Subcutaneous abdominal adipose tissue (tissue), 5 donors: ENCODE data around the gene TMEM140.

Experiments
- H3K27ac ChIP-seq: one replicate; pipeline ENCODE4 v1.7.0; 2013; ENCODE audit warnings: low read depth, mild to moderate bottlenecking, inconsistent platforms, low read length, moderate library complexity
- H3K27me3 ChIP-seq, 5 donors: one replicate each; pipeline ENCODE4 v1.7.0; 2013; ENCODE audit warnings: low read length in 5 of 5, inconsistent platforms in 1 of 5; ENCODE audit not compliant: control insufficient read depth in 5 of 5, insufficient read depth in 4 of 5
- H3K36me3 ChIP-seq, 5 donors: one replicate each; pipeline ENCODE4 v1.7.0; 2013; ENCODE audit warnings: low read length in 5 of 5; ENCODE audit not compliant: control insufficient read depth in 5 of 5, insufficient read depth in 5 of 5
- H3K4me1 ChIP-seq, 5 donors: one replicate each; pipeline ENCODE4 v1.7.0; 2013; ENCODE audit warnings: low read length in 5 of 5, mild to moderate bottlenecking in 3 of 5, moderate library complexity in 1 of 5; ENCODE audit not compliant: control insufficient read depth in 5 of 5, insufficient read depth in 5 of 5
- H3K4me3 ChIP-seq, 5 donors: one replicate each; pipeline ENCODE4 v1.7.0; 2013; ENCODE audit warnings: low read length in 5 of 5, low read depth in 1 of 5
- H3K9ac ChIP-seq, 5 donors: one replicate each; pipeline ENCODE4 v1.7.0; 2013; ENCODE audit warnings: low read length in 5 of 5, mild to moderate bottlenecking in 4 of 5, moderate library complexity in 3 of 5
- H3K9me3 ChIP-seq, 5 donors: one replicate each; pipeline ENCODE4 v1.7.0; 2013; ENCODE audit warnings: low read length in 5 of 5; ENCODE audit not compliant: control insufficient read depth in 5 of 5
- donor health status: healthy.
- donor health status: healthy.
- donor health status: healthy.
- donor health status: healthy.
- donor health status: healthy.

TMEM140 gene

DNA sequence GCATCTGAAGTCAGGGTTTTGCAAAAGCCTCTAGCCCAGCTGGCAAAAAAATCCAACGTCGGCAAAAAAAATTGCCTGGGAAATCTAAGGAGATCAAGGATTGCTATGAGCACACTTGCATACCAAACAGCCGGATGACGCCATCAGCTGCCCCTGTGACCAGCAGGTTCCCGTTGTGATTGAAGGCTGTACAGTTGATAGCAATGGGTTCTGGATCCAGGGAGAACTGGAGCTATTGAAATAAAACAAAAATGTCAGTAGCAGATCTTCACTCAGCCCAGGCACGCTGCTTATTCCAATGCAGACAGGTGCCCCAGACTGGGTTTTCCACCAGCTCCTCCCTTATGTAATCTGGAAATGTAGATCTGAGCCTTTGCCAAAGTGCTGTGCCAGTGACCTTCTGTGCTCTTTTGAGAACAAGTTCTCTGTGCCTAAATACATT is 41.4 kb downstream of the TMEM140 start:
- Histone ChIP-seq H3K9me3 (no peaks in the 10 kb centered on the region), H3K36me3 (peaks cover 7 to 85% (median 69%) of the 10 kb centered on the region in 5 donors), H3K27ac (no peak overlapping the region), H3K4me3 (no peak overlapping the region), H3K27me3 (no peaks in the 10 kb centered on the region), H3K9ac (no peak overlapping the region), H3K4me1 (peaks cover 2 to 14% (median 10%) of the 10 kb centered on the region in 5 donors)

DNA sequence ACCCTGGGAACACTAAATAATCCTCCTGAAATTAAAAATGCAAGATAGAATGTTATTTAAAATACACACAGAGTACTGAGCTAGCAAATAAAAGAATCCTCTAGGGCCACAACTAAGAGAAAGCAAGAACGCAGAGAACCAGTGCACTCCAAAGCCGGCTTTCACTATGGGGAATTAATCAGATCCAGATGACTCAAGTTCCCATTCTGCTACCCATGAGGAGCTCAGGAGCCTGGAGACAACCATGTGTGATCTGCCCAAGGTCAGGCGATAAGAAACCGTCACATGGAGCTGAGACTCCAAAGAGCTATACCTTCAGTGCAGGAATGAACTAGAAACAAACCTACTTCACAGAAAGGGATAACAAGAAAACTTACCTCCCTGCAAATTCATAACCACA is 42.1 kb downstream of the TMEM140 start:
- Histone ChIP-seq H3K27me3 (no peaks in the 10 kb centered on the region), H3K4me1 (peaks cover 2 to 18% (median 10%) of the 10 kb centered on the region in 5 donors), H3K36me3 (peaks cover 7 to 85% (median 71%) of the 10 kb centered on the region in 5 donors), H3K9me3 (no peaks in the 10 kb centered on the region), H3K4me3 (no peak overlapping the region), H3K27ac (no peak overlapping the region), H3K9ac (no peak overlapping the region)

DNA sequence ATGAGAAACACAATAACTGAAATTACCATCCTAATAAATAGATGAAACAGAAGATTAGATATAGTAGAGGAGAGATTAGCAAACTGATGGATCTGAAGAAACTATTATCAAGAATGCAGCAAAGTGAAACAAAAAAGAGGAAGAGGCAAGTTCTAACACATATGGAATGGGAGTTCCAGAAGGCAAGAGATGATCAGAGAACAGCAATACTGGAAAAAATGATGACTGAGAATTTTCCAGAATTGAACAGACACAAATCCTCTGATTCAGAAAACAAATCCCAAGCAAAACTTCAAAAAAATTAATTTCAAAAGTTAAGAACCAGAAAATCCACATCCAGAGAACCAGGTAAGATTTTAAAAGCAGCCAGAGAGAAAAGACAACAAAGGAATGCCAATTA is 42.8 kb downstream of the TMEM140 start:
- no peaks in the 10 kb centered on the region for H3K27me3 ChIP-seq
- no peaks in the 10 kb centered on the region for H3K9me3 ChIP-seq
- no peak overlapping the region for H3K4me3 ChIP-seq
- peaks cover 7 to 83% (median 66%) of the 10 kb centered on the region in 5 donors for H3K36me3 ChIP-seq
- no peak overlapping the region for H3K27ac ChIP-seq
- H3K9ac ChIP-seq, result no peak overlapping the region
- H3K4me1 ChIP-seq, result peaks cover 2 to 18% (median 11%) of the 10 kb centered on the region in 5 donors

DNA sequence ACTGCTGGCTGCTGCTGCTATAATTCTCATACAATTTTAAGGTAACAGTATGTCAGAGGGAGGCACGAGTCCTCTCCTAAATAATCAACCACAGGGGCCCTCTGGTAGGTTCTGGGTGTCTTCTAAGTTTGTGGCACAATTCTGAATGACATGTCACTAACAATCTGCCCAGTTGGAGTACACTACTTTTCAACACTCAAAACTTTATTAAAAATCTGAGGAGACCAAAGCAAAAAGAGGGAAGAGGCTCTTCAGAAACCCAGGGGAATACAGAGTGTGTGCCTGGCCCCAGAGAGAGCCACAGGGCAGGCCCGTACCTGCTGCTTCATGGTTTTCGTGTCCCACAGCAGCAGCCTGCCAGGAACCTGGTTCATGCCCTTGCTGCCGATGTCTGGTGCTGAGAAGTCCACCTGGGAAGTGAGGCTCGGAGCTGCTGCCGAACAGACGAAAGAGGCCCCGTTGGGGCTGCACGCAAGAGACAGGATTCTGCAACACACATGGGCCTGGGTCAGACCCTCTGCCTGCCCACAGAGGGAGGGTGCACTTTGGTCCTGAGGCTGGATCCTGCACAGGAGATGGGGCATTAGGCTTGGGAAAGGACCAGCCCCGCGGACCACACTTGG is 45.2 kb downstream of the TMEM140 start:
- peaks cover 2 to 18% (median 11%) of the 10 kb centered on the region in 5 donors for H3K4me1 ChIP-seq
- peaks cover 3 to 83% (median 67%) of the 10 kb centered on the region in 5 donors for H3K36me3 ChIP-seq
- no peaks in the 10 kb centered on the region for H3K9me3 ChIP-seq
- no peak overlapping the region for H3K27ac ChIP-seq
- no peak overlapping the region for H3K9ac ChIP-seq
- no peak overlapping the region for H3K4me3 ChIP-seq
- no peaks in the 10 kb centered on the region for H3K27me3 ChIP-seq

DNA sequence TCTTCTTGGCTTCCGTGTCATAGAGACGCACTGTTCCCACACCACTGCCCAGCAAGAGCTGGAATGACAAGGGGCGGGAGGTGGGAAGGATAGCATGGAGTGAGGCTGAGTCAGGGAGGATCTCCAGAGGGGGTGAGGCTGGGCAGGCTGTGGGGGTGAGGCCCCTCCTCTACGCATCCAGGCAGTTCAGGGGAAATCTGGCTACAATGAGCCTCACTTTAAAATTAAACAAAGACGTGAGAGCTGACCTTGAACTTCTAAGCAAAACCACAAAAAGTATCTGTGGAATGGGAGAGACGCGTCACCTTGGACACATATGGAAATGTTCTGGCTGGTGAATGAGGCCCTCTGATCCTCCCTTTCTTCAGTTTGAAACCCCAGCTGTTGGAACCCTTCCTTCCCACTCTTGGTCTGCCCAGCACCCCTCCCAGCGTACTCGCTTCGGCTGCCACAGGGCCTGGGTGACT is 45.8 kb downstream of the TMEM140 start:
- no peak overlapping the region for H3K27ac ChIP-seq
- peaks cover 3 to 83% (median 65%) of the 10 kb centered on the region in 5 donors for H3K36me3 ChIP-seq
- no peak overlapping the region for H3K4me3 ChIP-seq
- no peaks in the 10 kb centered on the region for H3K9me3 ChIP-seq
- no peaks in the 10 kb centered on the region for H3K27me3 ChIP-seq
- H3K9ac ChIP-seq, result no peak overlapping the region
- peaks cover 2 to 18% (median 11%) of the 10 kb centered on the region in 5 donors for H3K4me1 ChIP-seq

DNA sequence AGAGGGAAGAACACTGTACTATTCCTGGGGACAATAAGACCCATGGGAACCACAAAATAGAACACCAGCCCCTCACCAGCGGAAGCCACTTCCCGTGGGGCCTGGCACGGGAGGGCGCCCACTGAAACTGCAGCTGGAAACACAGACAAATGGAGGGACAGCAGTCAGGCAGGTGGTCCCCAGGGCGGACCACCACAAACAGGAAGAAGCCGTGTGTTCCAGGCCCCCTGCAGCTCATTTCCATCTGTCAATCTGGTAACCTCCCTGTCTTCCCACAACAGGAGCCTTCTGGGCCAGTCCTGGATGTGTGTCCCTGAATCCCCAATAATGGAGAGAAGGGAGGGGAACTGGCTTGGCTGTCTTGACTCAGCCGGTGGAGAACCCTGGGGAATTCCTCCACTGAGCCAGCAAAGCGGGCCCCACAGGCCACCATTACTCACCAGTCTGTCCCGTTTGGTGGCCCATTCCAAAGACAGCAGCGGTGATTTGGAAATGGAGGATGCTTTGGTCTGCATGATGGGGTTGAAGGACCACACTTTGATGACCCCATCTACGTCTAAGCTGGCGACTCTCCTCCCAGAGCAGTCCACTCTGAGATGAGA is 46.7 kb downstream of the TMEM140 start:
- H3K27ac ChIP-seq, result no peak overlapping the region

DNA sequence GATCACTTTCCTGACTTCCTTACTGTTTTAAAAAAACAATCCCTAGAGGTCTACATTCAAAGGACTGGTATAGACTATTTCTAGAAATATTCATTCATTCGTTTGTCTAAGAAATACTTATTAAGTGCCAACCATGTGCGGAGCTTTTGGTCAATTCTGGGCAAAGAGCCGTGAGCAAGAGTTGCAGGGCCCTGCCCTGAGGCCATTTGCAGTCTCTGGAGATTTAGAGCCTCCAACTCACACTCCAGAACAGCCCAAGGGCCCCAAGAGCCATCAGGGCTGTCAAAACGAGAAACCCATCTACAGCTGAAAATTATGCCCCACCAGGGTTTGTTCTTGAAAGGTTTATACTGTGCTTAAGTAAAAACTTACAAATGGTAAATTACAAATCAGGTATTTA is 47.3 kb downstream of the TMEM140 start:
- Histone ChIP-seq H3K9me3 (no peaks in the 10 kb centered on the region), H3K4me3 (no peak overlapping the region), H3K4me1 (peaks cover 0 to 7% (median 4%) of the 10 kb centered on the region in 5 donors), H3K27ac (no peak overlapping the region), H3K36me3 (peaks cover 12 to 87% (median 68%) of the 10 kb centered on the region in 5 donors), H3K9ac (no peak overlapping the region), H3K27me3 (no peaks in the 10 kb centered on the region)

More for the DNA sequence above, 46.7 kb downstream of the TMEM140 start:
- Histone ChIP-seq H3K27me3 (no peaks in the 10 kb centered on the region), H3K9ac (no peak overlapping the region), H3K9me3 (no peaks in the 10 kb centered on the region), H3K4me1 (peaks cover 2 to 10% (median 6%) of the 10 kb centered on the region in 5 donors), H3K36me3 (peaks cover 7 to 84% (median 65%) of the 10 kb centered on the region in 5 donors), H3K4me3 (no peak overlapping the region)

DNA sequence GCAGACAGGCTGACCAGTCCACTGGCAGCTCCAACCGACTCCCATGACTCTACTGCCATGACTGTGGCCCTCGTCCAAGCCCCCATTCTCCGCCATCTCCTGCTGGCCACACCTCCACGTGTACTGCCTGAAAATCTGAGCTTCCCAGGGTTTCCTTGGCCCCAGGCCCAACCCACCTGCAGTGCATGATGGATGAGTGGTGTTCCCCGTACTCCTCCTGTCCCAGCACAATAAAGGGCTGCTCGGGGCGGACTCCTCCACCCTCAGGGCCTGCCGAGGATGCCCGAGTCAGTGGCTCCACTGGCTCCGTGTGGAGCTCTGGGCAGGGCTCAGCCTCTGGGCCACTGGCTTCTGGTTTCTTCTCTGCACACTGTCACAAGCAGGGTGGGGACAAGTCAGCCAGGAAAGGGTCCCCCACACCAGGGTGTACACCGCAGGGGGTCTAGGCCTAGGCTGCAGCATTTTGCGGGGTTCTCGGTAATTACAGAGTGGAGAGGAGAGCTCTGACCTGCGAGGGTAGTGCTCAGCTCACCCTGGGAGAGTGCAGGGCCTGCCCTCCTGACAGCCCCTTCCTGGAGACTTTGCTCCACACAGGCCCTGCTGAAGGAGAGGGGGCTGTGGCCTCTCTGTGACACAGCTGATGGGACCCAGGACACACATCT is 48.2 kb downstream of the TMEM140 start:
- Histone ChIP-seq H3K9me3 (no peaks in the 10 kb centered on the region), H3K4me3 (no peak overlapping the region), H3K4me1 (peaks cover 0 to 5% (median 2%) of the 10 kb centered on the region in 5 donors), H3K9ac (no peak overlapping the region), H3K27me3 (no peaks in the 10 kb centered on the region), H3K36me3 (peaks cover 13 to 94% (median 71%) of the 10 kb centered on the region in 5 donors), H3K27ac (no peak overlapping the region)

DNA sequence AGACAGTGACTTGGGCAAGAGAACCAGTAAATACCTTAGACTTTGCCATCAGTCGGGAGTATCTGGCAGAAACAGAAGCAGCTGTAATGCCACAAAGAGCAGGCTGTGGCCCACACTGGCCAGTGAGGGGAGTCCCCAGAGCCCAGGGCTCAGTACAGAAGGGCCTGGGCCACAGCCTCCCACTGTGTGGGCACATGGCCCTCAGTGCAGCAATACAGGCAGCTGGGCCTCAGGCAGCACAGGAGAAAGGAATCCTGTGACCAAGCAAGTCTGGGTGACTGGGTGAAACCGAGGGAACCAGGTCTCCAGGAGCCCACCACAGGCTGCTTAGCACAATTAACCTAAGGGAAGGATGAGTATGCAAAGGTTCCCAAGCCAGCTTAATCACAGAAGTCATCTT is 49.5 kb downstream of the TMEM140 start:
- Histone ChIP-seq H3K9ac (no peak overlapping the region), H3K27ac (no peak overlapping the region), H3K27me3 (no peaks in the 10 kb centered on the region), H3K4me1 (peaks cover 0 to 5% (median 2%) of the 10 kb centered on the region in 5 donors), H3K36me3 (peaks cover 21 to 99% (median 76%) of the 10 kb centered on the region in 5 donors), H3K9me3 (no peaks in the 10 kb centered on the region), H3K4me3 (no peak overlapping the region)
